CD14-positive monocyte (primary cell): ENCODE measurements around the gene EFL1. TPM values are rescaled to one million over a fixed set of nuclear protein-coding genes. Genes with fewer than 3 reads are reported as not detected.
A peak's percentile ranks its signal among the peaks of the same experiment; 100 is the strongest.

Source experiments
- DNase-seq, 3 donors: peaks; one replicate each; pipeline ENCODE4 v3.0.0-alpha.2; 2011 to 2022
- H2AFZ ChIP-seq: 2 replicates; pipeline ENCODE4 v1.6.0; 2012; ENCODE audit warnings: mild to moderate bottlenecking, low read depth, low read length, inconsistent platforms; ENCODE audit not compliant: insufficient read depth, poor library complexity, severe bottlenecking
- H3K27ac ChIP-seq, 2 donors: 1 replicate in 1 of 2; 2 replicates in 1 of 2; pipeline ENCODE4 v1.5.1; 2012 to 2013; ENCODE audit warnings: low read length in 2 of 2, control low read depth in 1 of 2, inconsistent platforms in 1 of 2, low read depth in 1 of 2, mild to moderate bottlenecking in 1 of 2
- H3K27me3 ChIP-seq, 2 donors: one replicate each; pipeline versions ENCODE4 v1.6.0 to v1.6.1; 2011 to 2013; ENCODE audit warnings: low read length in 2 of 2; ENCODE audit not compliant: control insufficient read depth in 2 of 2, insufficient read depth in 2 of 2
- H3K36me3 ChIP-seq, 2 donors: replicated peaks in 1 of 2; 1 replicate in 1 of 2; 2 replicates in 1 of 2; pipeline versions ENCODE4 v1.5.1 to v1.6.1; 2012 to 2013; ENCODE audit warnings: low read length in 2 of 2, control low read depth in 1 of 2, inconsistent platforms in 1 of 2, mild to moderate bottlenecking in 1 of 2; ENCODE audit not compliant: insufficient read depth in 2 of 2, control insufficient read depth in 1 of 2
- H3K4me1 ChIP-seq, 2 donors: 1 replicate in 1 of 2; 2 replicates in 1 of 2; pipeline versions ENCODE4 v1.5.1 to v1.6.1; 2012 to 2013; ENCODE audit warnings: low read length in 2 of 2, control low read depth in 1 of 2, inconsistent platforms in 1 of 2, mild to moderate bottlenecking in 1 of 2, moderate library complexity in 1 of 2; ENCODE audit not compliant: insufficient read depth in 2 of 2, control insufficient read depth in 1 of 2
- H3K4me2 ChIP-seq: replicated peaks from 2 replicates; pipeline ENCODE3; 2012; ENCODE audit warnings: low read length, moderate library complexity, mild to moderate bottlenecking; ENCODE audit not compliant: poor library complexity, severe bottlenecking; ENCODE audit errors: extremely low read depth
- H3K4me3 ChIP-seq, 3 experiments: fragments of 200-600 bp in 1 of 3; sonication (generic) in 1 of 3; replicated peaks in 1 of 3; 1 replicate in 2 of 3; 2 replicates in 1 of 3; pipeline ENCODE4 v1.5.1; 2011 to 2013; ENCODE audit warnings: low read length in 3 of 3, mild to moderate bottlenecking in 3 of 3, control low read depth in 2 of 3, low read depth in 2 of 3, inconsistent platforms in 1 of 3, moderate library complexity in 1 of 3
- H3K79me2 ChIP-seq: 2 replicates; pipeline ENCODE4 v1.6.0; 2012; ENCODE audit warnings: mild to moderate bottlenecking, control low read depth, inconsistent platforms, low read length, moderate library complexity; ENCODE audit not compliant: insufficient read depth
- H3K9ac ChIP-seq: 2 replicates; pipeline ENCODE4 v1.6.0; 2017; ENCODE audit warnings: low read length, mild to moderate bottlenecking; ENCODE audit not compliant: insufficient read depth, poor library complexity, severe bottlenecking
- H3K9me3 ChIP-seq, 2 donors: replicated peaks in 1 of 2; 1 replicate in 1 of 2; 2 replicates in 1 of 2; pipeline versions ENCODE4 v1.5.1 to v1.6.1; 2012 to 2013; ENCODE audit warnings: low read length in 2 of 2, control low read depth in 1 of 2; ENCODE audit not compliant: control insufficient read depth in 1 of 2, insufficient read depth in 1 of 2
- H4K20me1 ChIP-seq: 2 replicates; pipeline ENCODE4 v1.6.0; 2012; ENCODE audit warnings: mild to moderate bottlenecking, low read length, control low read depth, moderate library complexity; ENCODE audit not compliant: insufficient read depth
- H3K27ac Mint-ChIP-seq, 7 donors: one replicate each; pipeline ENCODE4 v1.8.0; 2020; ENCODE audit warnings: mild to moderate bottlenecking in 7 of 7, mixed read lengths in 7 of 7, moderate library complexity in 6 of 7, inconsistent platforms in 2 of 7
- H3K27me3 Mint-ChIP-seq, 3 donors: one replicate each; pipeline ENCODE4 v1.8.0; 2021 to 2022; ENCODE audit warnings: low read depth in 3 of 3, mild to moderate bottlenecking in 3 of 3, mixed read lengths in 3 of 3, moderate library complexity in 3 of 3, inconsistent platforms in 1 of 3
- H3K36me3 Mint-ChIP-seq, 2 donors: one replicate each; pipeline ENCODE4 v1.8.0; 2020; ENCODE audit warnings: mixed read lengths in 2 of 2, inconsistent platforms in 1 of 2, mild to moderate bottlenecking in 1 of 2
- H3K4me1 Mint-ChIP-seq: one replicate; pipeline ENCODE4 v1.8.0; 2020; ENCODE audit warnings: mild to moderate bottlenecking, mixed read lengths
- H3K4me3 Mint-ChIP-seq, 2 donors: one replicate each; pipeline ENCODE4 v1.8.0; 2020; ENCODE audit warnings: mild to moderate bottlenecking in 2 of 2, mixed read lengths in 2 of 2, moderate library complexity in 1 of 2
- H3K9me3 Mint-ChIP-seq, 7 donors: one replicate each; pipeline ENCODE4 v1.8.0; 2020 to 2022; ENCODE audit warnings: mixed read lengths in 7 of 7, mild to moderate bottlenecking in 6 of 7, moderate library complexity in 6 of 7, inconsistent platforms in 2 of 7
- CTCF ChIP-seq: fragments of 200-600 bp; IDR thresholded peaks from one replicate; pipeline ENCODE4 v1.8.0; 2022; ENCODE audit warnings: antibody characterized with exemption, mild to moderate bottlenecking
- WGBS: methylation state at CpG from one replicate; pipeline ENCODE4 v1.1.5; 2013; ENCODE audit warnings: missing lambda C conversion rate; ENCODE audit not compliant: insufficient coverage; 5-methylcytosine and 5-hydroxymethylcytosine counted together
- intact Hi-C, 2 donors: fragments of 100-400 bp; cut with micrococcal nuclease; formaldehyde crosslinking; loops; one replicate each; pipeline versions ENCODE4 v1.15.0 to v1.15.1; 2023
- polyA plus RNA-seq, 3 donors: library from polyadenylated mRNA; depleted of rRNA in 1 of 3; unstranded in 2 of 3; stranded (reverse) in 1 of 3; fragments of 300-500 nt in 2 of 3; fragments of >200 nt in 1 of 3; fragmentation: Illumina TruSeq in 2 of 3; gene quantifications; 1 replicate in 2 of 3; 2 replicates in 1 of 3; pipeline ENCODE4 v1.2.3, GENCODE V29; 2012 to 2021

EFL1 gene
- polyA plus RNA-seq, 3 donors, result 5.2 to 10.0 (median 7.1) TPM

DNA sequence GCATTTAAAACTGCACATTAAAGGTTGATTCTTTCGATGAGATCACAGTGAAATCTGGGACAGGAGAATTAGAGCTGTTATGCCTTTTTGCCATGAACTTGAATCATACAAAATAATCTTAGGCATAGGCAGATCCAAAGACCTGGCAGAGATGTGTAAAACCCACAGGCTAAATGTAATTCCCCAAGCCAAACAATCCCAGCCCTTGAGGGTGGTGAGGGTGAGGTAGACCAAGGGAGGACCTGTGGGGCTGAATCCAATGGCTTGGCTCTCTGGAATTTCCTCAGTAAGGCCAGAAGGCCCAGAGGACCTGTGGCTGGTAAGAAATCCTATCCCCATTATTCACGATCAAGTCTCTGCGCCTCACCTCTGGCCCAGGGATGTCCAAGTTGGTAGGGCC lies 136.2 kb downstream of the EFL1 start:
- H3K36me3 Mint-ChIP-seq, result peaks cover 27 to 46% of the 10 kb centered on the region in 2 donors

DNA sequence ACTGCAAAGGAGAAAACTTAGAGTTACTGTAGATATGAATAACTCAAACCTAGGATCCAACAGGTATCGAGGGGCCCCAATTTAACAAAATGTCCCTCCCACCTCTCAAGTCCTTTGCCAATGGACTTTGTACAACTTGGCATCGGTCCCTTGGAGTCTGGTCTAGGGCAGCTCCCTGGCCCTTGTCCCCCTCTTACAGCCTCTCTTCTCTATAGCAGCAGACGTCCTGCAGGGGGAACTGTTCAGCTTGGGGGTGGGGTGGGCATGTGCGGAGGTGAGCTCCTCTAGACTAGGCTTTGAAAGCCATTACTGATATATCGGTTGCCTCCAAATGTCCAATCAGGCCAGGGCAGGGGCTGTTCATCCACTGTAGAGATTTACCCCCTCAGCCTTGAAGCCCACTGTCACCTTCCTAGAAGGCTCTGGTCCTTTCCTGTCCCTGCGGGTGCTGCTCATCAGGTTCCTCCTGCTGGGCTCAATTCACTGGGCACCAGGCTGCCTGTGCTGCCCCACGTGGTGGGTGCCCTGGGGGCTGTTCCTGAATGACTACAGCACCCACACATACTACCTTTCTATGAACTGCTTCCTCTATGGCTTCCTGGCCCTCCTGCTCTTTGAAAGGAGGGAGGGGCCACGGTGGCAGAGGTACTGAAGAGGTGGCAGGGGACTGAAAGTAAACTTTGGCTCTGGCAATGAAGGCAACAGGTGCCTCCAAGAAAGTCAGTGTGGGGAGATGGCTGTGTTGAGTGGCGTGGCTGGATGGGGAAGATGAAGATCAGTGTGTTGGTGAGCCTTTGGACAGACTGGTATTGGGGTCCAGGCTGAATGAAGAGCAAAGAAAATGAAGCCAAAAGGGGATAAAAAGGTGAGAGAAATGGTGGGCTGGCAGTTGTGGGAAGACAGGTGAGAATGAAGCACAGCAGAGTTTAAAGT lies 137.9 kb downstream of the EFL1 start:
- intact Hi-C loops, result no loop called here
- Histone ChIP-seq H2AFZ (no peak overlapping the region), H3K79me2 (no peaks in the 10 kb centered on the region), H3K4me3 (no peak overlapping the region), H3K27ac (no peak overlapping the region), H3K27me3 (no peaks in the 10 kb centered on the region), H3K4me1 (no peaks in the 10 kb centered on the region), H4K20me1 (no peaks in the 10 kb centered on the region), H3K9ac (no peak overlapping the region), H3K9me3 (no peaks in the 10 kb centered on the region), H3K4me2 (no peak overlapping the region), H3K36me3 (peaks cover 0 to 39% of the 10 kb centered on the region in 2 donors)
- WGBS, result 62% methylated on average over 6 of the region's 9 CpGs
- TF ChIP-seq CTCF, result no peak
- Mint-ChIP-seq H3K27me3 (no peaks in the 10 kb centered on the region), H3K4me3 (no peak overlapping the region), H3K9me3 (peaks cover 0 to 2% (median 0%) of the 10 kb centered on the region in 7 donors), H3K4me1 (no peaks in the 10 kb centered on the region), H3K36me3 (peaks cover 16 to 35% of the 10 kb centered on the region in 2 donors), H3K27ac (peak overlapping the region in 3 of 7 donors; percentile 7 to 68 (median 58))
- DNase-seq, result no peak

More for the DNA sequence above, 136.2 kb downstream of the EFL1 start:
- no peaks in the 10 kb centered on the region for H3K27me3 Mint-ChIP-seq
- Histone ChIP-seq H3K9me3 (no peaks in the 10 kb centered on the region), H4K20me1 (no peaks in the 10 kb centered on the region), H3K27me3 (no peaks in the 10 kb centered on the region), H2AFZ (no peak overlapping the region), H3K36me3 (peaks cover 3 to 37% of the 10 kb centered on the region in 2 donors), H3K4me2 (no peak overlapping the region), H3K27ac (no peak overlapping the region), H3K4me1 (no peaks in the 10 kb centered on the region), H3K4me3 (no peak overlapping the region), H3K9ac (no peak overlapping the region), H3K79me2 (no peaks in the 10 kb centered on the region)
- H3K27ac Mint-ChIP-seq, result peak overlapping the region in 1 of 7 donors; percentile 23
- H3K4me1 Mint-ChIP-seq, result peaks cover 5% of the 10 kb centered on the region
- no peak for TF ChIP-seq CTCF
- 100% methylated on average over 1 of the region's 3 CpGs for WGBS
- H3K9me3 Mint-ChIP-seq, result peaks cover 0 to 1% (median 0%) of the 10 kb centered on the region in 7 donors
- DNase-seq, result no peak
- no peak overlapping the region for H3K4me3 Mint-ChIP-seq
- intact Hi-C loops, result no loop called here
